Transverse colon (tissue), 4 donors: ENCODE measurements around the gene SEL1L. TPM values are rescaled to one million over a fixed set of nuclear protein-coding genes. Genes with fewer than 3 reads are reported as not detected.

Experiments used
- DNase-seq: peaks from one replicate; pipeline ENCODE4 v3.0.0-alpha.2; 2019
- H3K27ac ChIP-seq, 4 donors: fragments of 200-600 bp; sonication (generic); 2 replicates each; pipeline ENCODE4 v1.5.1; 2016 to 2018; ENCODE audit warnings: inconsistent platforms in 4 of 4
- H3K27me3 ChIP-seq: fragments of 200-600 bp; sonication (generic); 2 replicates; pipeline ENCODE4 v1.5.1; 2017; ENCODE audit warnings: inconsistent platforms
- H3K36me3 ChIP-seq, 4 donors: fragments of 200-600 bp; sonication (generic); 2 replicates each; pipeline ENCODE4 v1.5.1; 2017 to 2019; ENCODE audit warnings: inconsistent platforms in 4 of 4
- H3K4me1 ChIP-seq, 4 donors: fragments of 200-600 bp; sonication (generic); 2 replicates each; pipeline ENCODE4 v1.5.1; 2017 to 2020; ENCODE audit warnings: inconsistent platforms in 4 of 4
- H3K4me3 ChIP-seq, 4 donors: fragments of 200-600 bp; sonication (generic); 1 replicate in 1 of 4; 2 replicates in 3 of 4; pipeline versions ENCODE4 v1.5.1 to v1.6.1; 2017 to 2019; ENCODE audit warnings: inconsistent platforms in 4 of 4
- H3K9me3 ChIP-seq, 2 donors: fragments of 200-600 bp; sonication (generic); 2 replicates each; pipeline ENCODE4 v1.5.1; 2017 to 2019; ENCODE audit warnings: inconsistent platforms in 2 of 2
- EP300 ChIP-seq: sonication (generic); formaldehyde crosslinking; IDR thresholded peaks from one replicate; pipeline ENCODE4 v1.6.1; 2017; ENCODE audit warnings: antibody characterized with exemption, low read depth
- POLR2A ChIP-seq: fragments of 450-650 bp; IDR thresholded peaks from one replicate; pipeline ENCODE4 v1.6.1; 2016; ENCODE audit warnings: antibody characterized with exemption, mild to moderate bottlenecking, moderate library complexity
- POLR2AphosphoS5 ChIP-seq, 3 donors: sonication (generic); formaldehyde crosslinking; IDR thresholded peaks; one replicate each; pipeline ENCODE4 v1.6.1; 2016; ENCODE audit warnings: antibody characterized with exemption in 3 of 3
- WGBS, 2 donors: methylation state at CpG; one replicate each; pipeline ENCODE4 v1.1.5; 2018; ENCODE audit warnings: low coverage in 1 of 2; 5-methylcytosine and 5-hydroxymethylcytosine counted together
- in situ Hi-C, 4 donors: fragments of 200-750 bp; cut with MboI; loops; one replicate each; pipeline versions ENCODE4 v1.15.0 to v1.15.1; 2017; ENCODE audit warnings: low sequenced_read_pairs in 3 of 4, low pct_ligation_motif_present in 1 of 4, low pct_unique_long_range_greater_than_20kb in 1 of 4
- intact Hi-C: fragments of 100-400 bp; cut with DNase I; formaldehyde crosslinking; loops from one replicate; pipeline ENCODE4 v1.15.1; 2023; ENCODE audit warnings: low total_unique reads
- total RNA-seq, 4 donors: library from RNA; depleted of rRNA; stranded (reverse); fragments of >200 nt; gene quantifications; one replicate each; pipeline ENCODE4 v1.1.0, GENCODE V29; 2016
- TF ChIP-seq, protein P1 (sequence below), 5 experiments: fragments of 200-600 bp in 3 of 5; fragments of 450-650 bp in 2 of 5; sonication (generic) in 3 of 5; IDR thresholded peaks; 1 replicate in 2 of 5; 2 replicates in 3 of 5; pipeline ENCODE4 v1.5.1; 2016 to 2017; ENCODE audit warnings: antibody characterized with exemption in 5 of 5, inconsistent platforms in 3 of 5, mild to moderate bottlenecking in 2 of 5, moderate library complexity in 1 of 5

Gene SEL1L
- total RNA-seq, 4 donors from 2014 or later: 29.5 to 64.8 (median 43.5) TPM

DNA sequence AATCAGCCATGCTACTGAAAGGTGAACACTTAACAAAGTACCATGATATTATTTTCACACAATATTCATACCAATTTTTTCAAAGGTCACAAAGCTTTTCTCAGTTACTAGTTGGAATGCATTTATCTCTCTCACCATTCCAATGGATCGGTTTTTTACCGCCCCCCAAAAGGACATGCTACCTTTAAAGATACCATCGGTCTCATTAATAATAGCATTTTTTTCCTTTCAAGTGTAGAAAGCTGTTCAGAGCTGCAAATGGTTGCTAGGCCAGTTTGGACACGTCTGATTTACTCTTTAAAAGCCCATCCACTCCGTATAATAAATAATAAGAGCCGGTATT is 98.6 kb downstream of the SEL1L start:
- 17 to 35% methylated on average over 6 of the region's 6 CpGs for WGBS, 2 donors
- Histone ChIP-seq H3K27me3 (peaks cover 38% of the 10 kb centered on the region), H3K4me3 (peak overlapping the region in 1 of 4 donors; percentile 59), H3K27ac (no peak overlapping the region), H3K36me3 (no peaks in the 10 kb centered on the region), H3K9me3 (no peaks in the 10 kb centered on the region), H3K4me1 (peaks cover 5 to 22% (median 11%) of the 10 kb centered on the region in 4 donors)
- no peak for TF ChIP-seq POLR2AphosphoS5 (IDR thresholded peaks at IDR 0.05)
- no peak for TF ChIP-seq POLR2A
- TF ChIP-seq, protein P1, sequence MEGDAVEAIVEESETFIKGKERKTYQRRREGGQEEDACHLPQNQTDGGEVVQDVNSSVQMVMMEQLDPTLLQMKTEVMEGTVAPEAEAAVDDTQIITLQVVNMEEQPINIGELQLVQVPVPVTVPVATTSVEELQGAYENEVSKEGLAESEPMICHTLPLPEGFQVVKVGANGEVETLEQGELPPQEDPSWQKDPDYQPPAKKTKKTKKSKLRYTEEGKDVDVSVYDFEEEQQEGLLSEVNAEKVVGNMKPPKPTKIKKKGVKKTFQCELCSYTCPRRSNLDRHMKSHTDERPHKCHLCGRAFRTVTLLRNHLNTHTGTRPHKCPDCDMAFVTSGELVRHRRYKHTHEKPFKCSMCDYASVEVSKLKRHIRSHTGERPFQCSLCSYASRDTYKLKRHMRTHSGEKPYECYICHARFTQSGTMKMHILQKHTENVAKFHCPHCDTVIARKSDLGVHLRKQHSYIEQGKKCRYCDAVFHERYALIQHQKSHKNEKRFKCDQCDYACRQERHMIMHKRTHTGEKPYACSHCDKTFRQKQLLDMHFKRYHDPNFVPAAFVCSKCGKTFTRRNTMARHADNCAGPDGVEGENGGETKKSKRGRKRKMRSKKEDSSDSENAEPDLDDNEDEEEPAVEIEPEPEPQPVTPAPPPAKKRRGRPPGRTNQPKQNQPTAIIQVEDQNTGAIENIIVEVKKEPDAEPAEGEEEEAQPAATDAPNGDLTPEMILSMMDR (IDR thresholded peaks at IDR 0.05): no peak
- no peak for TF ChIP-seq EP300
- intact Hi-C loops: no loop called here
- in situ Hi-C loops: no loop called here
- no peak for DNase-seq

- WGBS, 2 donors: 57 to 69% methylated on average over 4 of the region's 4 CpGs
- intact Hi-C loops: no loop called here
Observed at GRCh38 chr14:81434230-81434629, 99.4 kb downstream of the SEL1L start.

DNA sequence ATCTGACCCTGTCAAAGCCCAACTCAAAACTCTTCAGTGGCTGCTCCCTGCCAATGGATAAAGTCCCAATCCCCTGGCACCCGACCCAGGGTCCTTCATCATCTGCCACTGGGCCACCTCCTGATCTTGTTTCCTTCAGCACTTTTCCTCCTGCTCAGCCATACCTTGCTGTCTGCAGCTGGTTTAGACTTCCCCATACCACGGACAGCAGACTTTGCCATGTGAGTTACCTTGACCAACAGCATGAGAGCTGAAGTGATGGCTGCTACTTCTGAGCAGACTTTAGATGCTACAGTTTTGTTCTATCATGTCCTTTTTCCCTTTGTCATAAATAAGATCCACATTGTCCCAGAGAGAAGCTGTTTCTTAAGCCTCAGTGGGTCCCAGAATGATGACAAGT is 100.3 kb downstream of the SEL1L start:
- TF ChIP-seq POLR2A (no peak), POLR2AphosphoS5 (IDR thresholded peaks at IDR 0.05) (no peak), EP300 (no peak)
- TF ChIP-seq, protein P1 (IDR thresholded peaks at IDR 0.05): no peak
- H3K4me3 ChIP-seq: no peak overlapping the region
- no peak for DNase-seq
- in situ Hi-C loops (no loop called here), intact Hi-C loops (no loop called here)
- peaks cover 5 to 22% (median 11%) of the 10 kb centered on the region in 4 donors for H3K4me1 ChIP-seq
- H3K27me3 ChIP-seq: peaks cover 30% of the 10 kb centered on the region
- H3K27ac ChIP-seq: no peak overlapping the region
- 68% methylated on average over 2 of the region's 2 CpGs; no CpG with 5 or more reads in 1 of the 2 donors for WGBS, 2 donors
- H3K9me3 ChIP-seq: no peaks in the 10 kb centered on the region
- H3K36me3 ChIP-seq: no peaks in the 10 kb centered on the region

More at GRCh38 chr14:81434230-81434629, 99.4 kb downstream of the SEL1L start:
- H3K36me3 ChIP-seq: no peaks in the 10 kb centered on the region
- no peaks in the 10 kb centered on the region for H3K9me3 ChIP-seq
- TF ChIP-seq POLR2AphosphoS5 (IDR thresholded peaks at IDR 0.05) (no peak), EP300 (no peak), POLR2A (no peak)
- TF ChIP-seq, protein P1 (IDR thresholded peaks at IDR 0.05): no peak
- DNase-seq: no peak
- H3K4me3 ChIP-seq: no peak overlapping the region
- peaks cover 5 to 22% (median 11%) of the 10 kb centered on the region in 4 donors for H3K4me1 ChIP-seq
- H3K27me3 ChIP-seq: peaks cover 37% of the 10 kb centered on the region
- in situ Hi-C loops: no loop called here
- no peak overlapping the region for H3K27ac ChIP-seq

DNA sequence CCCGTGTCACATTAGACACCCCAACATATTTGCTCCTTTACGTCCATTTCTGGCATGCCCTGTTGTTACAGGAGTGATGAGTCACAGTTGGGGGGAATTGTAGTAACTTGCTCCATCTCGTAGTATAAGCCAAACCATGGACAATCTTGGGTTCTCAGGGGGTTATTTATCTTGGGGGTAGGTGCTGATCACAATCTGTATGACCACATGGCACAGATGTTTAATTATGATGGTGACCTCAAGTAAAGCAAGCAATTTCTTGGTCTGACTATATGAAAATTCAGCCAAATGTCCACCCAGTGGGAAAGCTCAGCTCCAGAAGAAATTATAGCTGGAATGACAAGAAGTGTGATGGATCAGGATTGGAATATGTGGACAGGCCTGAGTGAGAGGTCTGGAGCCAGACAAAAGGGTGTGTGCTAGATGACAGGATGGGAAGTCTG is 101.4 kb downstream of the SEL1L start:
- in situ Hi-C loops (no loop called here), intact Hi-C loops (no loop called here)
- Histone ChIP-seq H3K4me3 (no peak overlapping the region), H3K27ac (no peak overlapping the region), H3K27me3 (peaks cover 26% of the 10 kb centered on the region), H3K4me1 (peaks cover 5 to 24% (median 11%) of the 10 kb centered on the region in 4 donors), H3K36me3 (no peaks in the 10 kb centered on the region), H3K9me3 (no peaks in the 10 kb centered on the region)
- TF ChIP-seq POLR2AphosphoS5 (IDR thresholded peaks at IDR 0.05): no peak
- TF ChIP-seq, protein P1 (IDR thresholded peaks at IDR 0.05): no peak
- no peak for DNase-seq
- WGBS, 2 donors: 80 to 100% methylated on average over 2 to 3 of the region's 3 CpGs
